WTC11 (cell line): ENCODE results near the gene ADCY1.

Source experiments
- CREB1 ChIP-seq: sonication (generic); formaldehyde crosslinking; IDR thresholded peaks from 2 replicates; pipeline ENCODE4 v1.8.0; 2023; ENCODE audit warnings: mild to moderate bottlenecking, missing genetic modification reagents
- CTCF ChIP-seq: fragments of 200-600 bp; IDR thresholded peaks from 2 replicates; pipeline ENCODE4 v1.8.0; 2022; ENCODE audit warnings: antibody characterized with exemption
- GTF2I ChIP-seq: fragments of 250-450 bp; sonication (Bioruptor Pico); conservative IDR thresholded peaks from 2 replicates; pipeline ENCODE4 v1.4.0; 2021; ENCODE audit warnings: mild to moderate bottlenecking
- NR1H2 ChIP-seq: sonication (generic); formaldehyde crosslinking; IDR thresholded peaks from 2 replicates; pipeline ENCODE4 v1.9.0; 2021; ENCODE audit warnings: mild to moderate bottlenecking, moderate library complexity, missing genetic modification reagents
- SOX15 ChIP-seq: fragments of 250-450 bp; sonication (Bioruptor Pico); IDR thresholded peaks from 2 replicates; pipeline ENCODE4 v1.9.0; 2021; ENCODE audit warnings: mild to moderate bottlenecking
- TCF7 ChIP-seq: sonication (generic); formaldehyde crosslinking; IDR thresholded peaks from 2 replicates; pipeline ENCODE4 v1.8.0; 2022; ENCODE audit warnings: mild to moderate bottlenecking, low read depth, missing genetic modification reagents, moderate library complexity
- TEAD1 ChIP-seq: sonication (generic); formaldehyde crosslinking; IDR thresholded peaks from 2 replicates; pipeline ENCODE4 v1.8.0; 2022; ENCODE audit warnings: mild to moderate bottlenecking, missing genetic modification reagents
- TEAD4 ChIP-seq: sonication (generic); formaldehyde crosslinking; IDR thresholded peaks from 2 replicates; pipeline ENCODE4 v1.8.0; 2022; ENCODE audit warnings: mild to moderate bottlenecking, missing genetic modification reagents
- USF1 ChIP-seq: sonication (generic); formaldehyde crosslinking; IDR thresholded peaks from 2 replicates; pipeline ENCODE4 v1.8.0; 2022; ENCODE audit warnings: mild to moderate bottlenecking, missing genetic modification reagents
- USF2 ChIP-seq: sonication (generic); formaldehyde crosslinking; IDR thresholded peaks from 2 replicates; pipeline ENCODE4 v1.8.1; 2023; ENCODE audit warnings: mild to moderate bottlenecking, missing genetic modification reagents, moderate library complexity
- ZNF121 ChIP-seq: sonication (generic); formaldehyde crosslinking; IDR thresholded peaks from 2 replicates; pipeline ENCODE4 v1.8.0; 2023; ENCODE audit warnings: missing genetic modification reagents
- ZNF317 ChIP-seq: sonication (generic); formaldehyde crosslinking; IDR thresholded peaks from 2 replicates; pipeline ENCODE4 v1.8.1; 2023; ENCODE audit warnings: low read depth, mild to moderate bottlenecking, moderate library complexity, missing genetic modification reagents, borderline replicate concordance
- TF ChIP-seq, protein P1 (sequence below): sonication (generic); formaldehyde crosslinking; IDR thresholded peaks from 2 replicates; pipeline ENCODE4 v1.8.0; 2022; ENCODE audit warnings: mild to moderate bottlenecking, missing genetic modification reagents
- TF ChIP-seq, protein P2 (sequence below): sonication (generic); formaldehyde crosslinking; IDR thresholded peaks from 2 replicates; pipeline ENCODE4 v1.8.1; 2023; ENCODE audit warnings: mild to moderate bottlenecking, missing genetic modification reagents

- no peak; the same call in 1 of the 2 replicates for TF ChIP-seq CTCF
- no peak for TF ChIP-seq TEAD1 (CRISPR knock-in tag)
- TF ChIP-seq GTF2I: no peak
- TF ChIP-seq USF1 (CRISPR knock-in tag): no peak
- no peak for TF ChIP-seq ZNF121 (CRISPR knock-in tag)
- no peak for TF ChIP-seq ZNF317 (CRISPR knock-in tag)
- no peak for TF ChIP-seq USF2 (CRISPR knock-in tag)
- TF ChIP-seq, protein P1, sequence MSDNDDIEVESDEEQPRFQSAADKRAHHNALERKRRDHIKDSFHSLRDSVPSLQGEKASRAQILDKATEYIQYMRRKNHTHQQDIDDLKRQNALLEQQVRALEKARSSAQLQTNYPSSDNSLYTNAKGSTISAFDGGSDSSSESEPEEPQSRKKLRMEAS (CRISPR knock-in tag): no peak
- TF ChIP-seq TEAD4 (CRISPR knock-in tag): no peak
- no peak for TF ChIP-seq TCF7 (CRISPR knock-in tag)
- no peak for TF ChIP-seq SOX15 (CRISPR knock-in tag)
- TF ChIP-seq CREB1 (CRISPR knock-in tag): no peak
- TF ChIP-seq, protein P2, sequence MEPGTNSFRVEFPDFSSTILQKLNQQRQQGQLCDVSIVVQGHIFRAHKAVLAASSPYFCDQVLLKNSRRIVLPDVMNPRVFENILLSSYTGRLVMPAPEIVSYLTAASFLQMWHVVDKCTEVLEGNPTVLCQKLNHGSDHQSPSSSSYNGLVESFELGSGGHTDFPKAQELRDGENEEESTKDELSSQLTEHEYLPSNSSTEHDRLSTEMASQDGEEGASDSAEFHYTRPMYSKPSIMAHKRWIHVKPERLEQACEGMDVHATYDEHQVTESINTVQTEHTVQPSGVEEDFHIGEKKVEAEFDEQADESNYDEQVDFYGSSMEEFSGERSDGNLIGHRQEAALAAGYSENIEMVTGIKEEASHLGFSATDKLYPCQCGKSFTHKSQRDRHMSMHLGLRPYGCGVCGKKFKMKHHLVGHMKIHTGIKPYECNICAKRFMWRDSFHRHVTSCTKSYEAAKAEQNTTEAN (CRISPR knock-in tag): no peak
- no peak for TF ChIP-seq NR1H2
Observed at GRCh38 chr7:45617166-45617565, 43.0 kb downstream of the ADCY1 start.
